ENCODE data around the gene SHOC1.

The SHOC1 gene

DNA sequence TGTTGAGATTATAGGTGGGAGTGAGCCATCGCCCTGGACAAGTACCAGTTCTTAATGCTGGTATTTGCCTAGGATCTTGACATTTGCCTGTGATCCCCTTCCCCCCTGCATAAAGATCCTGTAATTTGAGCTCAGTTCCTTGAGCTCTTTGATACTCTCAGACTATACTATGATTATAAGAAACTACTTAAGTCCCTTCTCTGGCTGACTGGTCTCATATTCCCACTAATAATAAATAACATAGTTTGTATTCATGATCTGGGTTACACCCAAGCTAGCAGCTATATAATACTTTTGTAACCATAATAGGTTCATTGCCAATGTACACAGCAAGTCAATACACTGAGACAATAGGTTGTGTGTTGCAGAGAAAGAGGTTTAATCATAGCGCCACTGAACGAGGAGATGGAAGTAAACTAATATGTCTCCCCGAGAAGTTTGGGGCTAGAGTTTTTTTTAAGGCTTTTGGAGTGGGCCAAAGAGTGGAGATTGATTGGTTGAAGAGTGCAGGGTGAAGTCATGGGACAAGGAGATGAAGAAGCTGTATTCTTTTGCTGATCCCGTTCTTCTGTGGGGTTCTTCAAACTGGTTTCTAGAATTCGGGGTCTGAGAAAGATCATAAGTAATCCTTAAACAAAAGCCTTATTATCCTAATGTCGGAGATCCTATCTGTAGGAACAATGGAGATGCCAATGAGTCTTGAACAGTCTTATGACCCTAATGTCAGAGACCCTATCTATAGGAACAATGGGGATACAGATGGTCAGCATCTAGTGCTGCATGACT, 20.7 kb upstream of the SHOC1 start:
- Histone ChIP-seq H3K9me3 (ENCODE audit: control insufficient read depth, insufficient read depth, low read depth, low read length) (no peaks in the 10 kb centered on the region), H3K4me1 (ENCODE audit: control insufficient read depth, insufficient read depth, low read length) (no peaks in the 10 kb centered on the region), H3K27ac (ENCODE audit: extremely low read depth, low read depth, low read length) (no peak overlapping the region), H3K4me3 (ENCODE audit: low read depth, low read length) (no peak overlapping the region), H3K36me3 (ENCODE audit: control insufficient read depth in 2 of 2, insufficient read depth in 1 of 2, low read length in 2 of 2) (no peaks in the 10 kb centered on the region)
- POLR2A ChIA-PET, result interaction anchor here (0.5 kb wide), 1 partner anchor 11 kb away, joined by 3 read pairs; no protein-coding TSS in a partner anchor
- CTCF ChIA-PET, result no interaction called here
- TF ChIP-seq ZNF654 (tag by site-specific recombination; IDR thresholded peaks at IDR 0.05; ENCODE audit: low read depth) (no peak), ZSCAN23 (tag by site-specific recombination; IDR thresholded peaks at IDR 0.05) (no peak), ZNF133 (tag by site-specific recombination; IDR thresholded peaks at IDR 0.05) (no peak), KLF9 (tag by site-specific recombination; IDR thresholded peaks at IDR 0.05; ENCODE audit: low read depth) (no peak), GLIS2 (tag by site-specific recombination; IDR thresholded peaks at IDR 0.05) (no peak), KLF1 (tag by site-specific recombination; IDR thresholded peaks at IDR 0.05) (no peak), ZNF48 (tag by site-specific recombination; IDR thresholded peaks at IDR 0.05) (no peak), ZNF324 (tag by site-specific recombination; IDR thresholded peaks at IDR 0.05) (no peak), ZNF488 (tag by site-specific recombination; IDR thresholded peaks at IDR 0.05) (no peak), ZNF701 (tag by site-specific recombination; IDR thresholded peaks at IDR 0.05) (no peak), ZNF560 (tag by site-specific recombination; IDR thresholded peaks at IDR 0.05; ENCODE audit: borderline replicate concordance) (no peak), ZNF266 (tag by site-specific recombination; IDR thresholded peaks at IDR 0.05; ENCODE audit: low read depth) (no peak), ZNF521 (tag by site-specific recombination; IDR thresholded peaks at IDR 0.05) (no peak), SP2 (tag by site-specific recombination; IDR thresholded peaks at IDR 0.05) (no peak), ZNF184 (tag by site-specific recombination; IDR thresholded peaks at IDR 0.05) (no peak), GLIS1 (tag by site-specific recombination; IDR thresholded peaks at IDR 0.05) (no peak), ZNF518A (tag by site-specific recombination; conservative IDR thresholded peaks at IDR 0.05; ENCODE audit: low read depth) (no peak), ZNF530 (tag by site-specific recombination; IDR thresholded peaks at IDR 0.05; ENCODE audit: low read depth) (no peak)
- TF ChIP-seq, protein P1, sequence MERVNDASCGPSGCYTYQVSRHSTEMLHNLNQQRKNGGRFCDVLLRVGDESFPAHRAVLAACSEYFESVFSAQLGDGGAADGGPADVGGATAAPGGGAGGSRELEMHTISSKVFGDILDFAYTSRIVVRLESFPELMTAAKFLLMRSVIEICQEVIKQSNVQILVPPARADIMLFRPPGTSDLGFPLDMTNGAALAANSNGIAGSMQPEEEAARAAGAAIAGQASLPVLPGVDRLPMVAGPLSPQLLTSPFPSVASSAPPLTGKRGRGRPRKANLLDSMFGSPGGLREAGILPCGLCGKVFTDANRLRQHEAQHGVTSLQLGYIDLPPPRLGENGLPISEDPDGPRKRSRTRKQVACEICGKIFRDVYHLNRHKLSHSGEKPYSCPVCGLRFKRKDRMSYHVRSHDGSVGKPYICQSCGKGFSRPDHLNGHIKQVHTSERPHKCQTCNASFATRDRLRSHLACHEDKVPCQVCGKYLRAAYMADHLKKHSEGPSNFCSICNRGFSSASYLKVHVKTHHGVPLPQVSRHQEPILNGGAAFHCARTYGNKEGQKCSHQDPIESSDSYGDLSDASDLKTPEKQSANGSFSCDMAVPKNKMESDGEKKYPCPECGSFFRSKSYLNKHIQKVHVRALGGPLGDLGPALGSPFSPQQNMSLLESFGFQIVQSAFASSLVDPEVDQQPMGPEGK (tag by site-specific recombination; IDR thresholded peaks at IDR 0.05), result no peak
- TF ChIP-seq, protein P2, sequence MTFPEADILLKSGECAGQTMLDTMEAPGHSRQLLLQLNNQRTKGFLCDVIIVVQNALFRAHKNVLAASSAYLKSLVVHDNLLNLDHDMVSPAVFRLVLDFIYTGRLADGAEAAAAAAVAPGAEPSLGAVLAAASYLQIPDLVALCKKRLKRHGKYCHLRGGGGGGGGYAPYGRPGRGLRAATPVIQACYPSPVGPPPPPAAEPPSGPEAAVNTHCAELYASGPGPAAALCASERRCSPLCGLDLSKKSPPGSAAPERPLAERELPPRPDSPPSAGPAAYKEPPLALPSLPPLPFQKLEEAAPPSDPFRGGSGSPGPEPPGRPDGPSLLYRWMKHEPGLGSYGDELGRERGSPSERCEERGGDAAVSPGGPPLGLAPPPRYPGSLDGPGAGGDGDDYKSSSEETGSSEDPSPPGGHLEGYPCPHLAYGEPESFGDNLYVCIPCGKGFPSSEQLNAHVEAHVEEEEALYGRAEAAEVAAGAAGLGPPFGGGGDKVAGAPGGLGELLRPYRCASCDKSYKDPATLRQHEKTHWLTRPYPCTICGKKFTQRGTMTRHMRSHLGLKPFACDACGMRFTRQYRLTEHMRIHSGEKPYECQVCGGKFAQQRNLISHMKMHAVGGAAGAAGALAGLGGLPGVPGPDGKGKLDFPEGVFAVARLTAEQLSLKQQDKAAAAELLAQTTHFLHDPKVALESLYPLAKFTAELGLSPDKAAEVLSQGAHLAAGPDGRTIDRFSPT (tag by site-specific recombination; IDR thresholded peaks at IDR 0.05), result no peak

Data from HEK293 (cell line).